K562 (cell line): ENCODE results near the gene TBL1X.

Source experiments
- EP300 ChIP-seq: IDR thresholded peaks from 2 replicates; pipeline ENCODE4 v1.6.1; 2012; ENCODE audit warnings: low read length, improper control_type of control experiment
- TF ChIP-seq, protein P1 (sequence below), 3 experiments: IDR thresholded peaks in 2 of 3; conservative IDR thresholded peaks in 1 of 3; 2 replicates each; pipeline ENCODE4 v1.5.1; 2011 to 2012; ENCODE audit warnings: low read length in 3 of 3, mild to moderate bottlenecking in 3 of 3, control low read depth in 2 of 3, improper control_type of control experiment in 1 of 3, inconsistent platforms in 1 of 3, low read depth in 1 of 3, mixed read lengths in 1 of 3, moderate library complexity in 1 of 3; ENCODE audit not compliant: insufficient read depth in 2 of 3
- TF ChIP-seq, protein P2 (sequence below), 2 experiments: fragments of 200-800 bp in 1 of 2; sonication (Bioruptor generic) in 1 of 2; sonication (generic) in 1 of 2; formaldehyde crosslinking in 1 of 2; IDR thresholded peaks in 1 of 2; conservative IDR thresholded peaks in 1 of 2; 2 replicates each; pipeline versions ENCODE4 v1.5.0 to v1.6.1; 2016 to 2020; ENCODE audit warnings: missing compliant biosample characterization in 1 of 2, missing genetic modification characterization in 1 of 2, missing genetic modification reagents in 1 of 2

DNA sequence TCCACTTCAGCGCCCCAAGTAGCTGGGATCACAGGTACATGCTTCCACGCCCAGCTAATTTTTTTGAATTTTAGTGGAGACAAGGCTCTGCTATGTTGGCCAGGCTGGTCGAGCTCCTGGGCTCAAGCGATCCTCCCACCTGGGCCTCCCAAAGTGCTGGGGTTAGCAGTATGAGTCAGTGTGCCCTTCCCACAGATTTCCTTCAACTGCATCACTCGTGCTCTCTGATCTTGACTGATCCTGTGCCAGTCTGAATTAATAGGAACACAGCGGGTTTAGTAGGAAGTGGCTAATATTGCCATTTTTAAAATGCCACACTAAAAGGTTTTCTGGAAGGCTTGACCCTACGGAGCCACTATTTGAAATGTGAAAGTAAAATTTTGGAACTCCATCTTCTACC, 317.1 kb downstream of the TBL1X start:
- TF ChIP-seq, protein P1, sequence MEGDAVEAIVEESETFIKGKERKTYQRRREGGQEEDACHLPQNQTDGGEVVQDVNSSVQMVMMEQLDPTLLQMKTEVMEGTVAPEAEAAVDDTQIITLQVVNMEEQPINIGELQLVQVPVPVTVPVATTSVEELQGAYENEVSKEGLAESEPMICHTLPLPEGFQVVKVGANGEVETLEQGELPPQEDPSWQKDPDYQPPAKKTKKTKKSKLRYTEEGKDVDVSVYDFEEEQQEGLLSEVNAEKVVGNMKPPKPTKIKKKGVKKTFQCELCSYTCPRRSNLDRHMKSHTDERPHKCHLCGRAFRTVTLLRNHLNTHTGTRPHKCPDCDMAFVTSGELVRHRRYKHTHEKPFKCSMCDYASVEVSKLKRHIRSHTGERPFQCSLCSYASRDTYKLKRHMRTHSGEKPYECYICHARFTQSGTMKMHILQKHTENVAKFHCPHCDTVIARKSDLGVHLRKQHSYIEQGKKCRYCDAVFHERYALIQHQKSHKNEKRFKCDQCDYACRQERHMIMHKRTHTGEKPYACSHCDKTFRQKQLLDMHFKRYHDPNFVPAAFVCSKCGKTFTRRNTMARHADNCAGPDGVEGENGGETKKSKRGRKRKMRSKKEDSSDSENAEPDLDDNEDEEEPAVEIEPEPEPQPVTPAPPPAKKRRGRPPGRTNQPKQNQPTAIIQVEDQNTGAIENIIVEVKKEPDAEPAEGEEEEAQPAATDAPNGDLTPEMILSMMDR (IDR thresholded peaks at IDR 0.05 in 2 of 3, conservative IDR thresholded peaks at IDR 0.05 in 1 of 3; ENCODE audit: insufficient read depth in 2 of 3, low read depth in 1 of 3, low read length in 3 of 3): no peak
- TF ChIP-seq, protein P2, sequence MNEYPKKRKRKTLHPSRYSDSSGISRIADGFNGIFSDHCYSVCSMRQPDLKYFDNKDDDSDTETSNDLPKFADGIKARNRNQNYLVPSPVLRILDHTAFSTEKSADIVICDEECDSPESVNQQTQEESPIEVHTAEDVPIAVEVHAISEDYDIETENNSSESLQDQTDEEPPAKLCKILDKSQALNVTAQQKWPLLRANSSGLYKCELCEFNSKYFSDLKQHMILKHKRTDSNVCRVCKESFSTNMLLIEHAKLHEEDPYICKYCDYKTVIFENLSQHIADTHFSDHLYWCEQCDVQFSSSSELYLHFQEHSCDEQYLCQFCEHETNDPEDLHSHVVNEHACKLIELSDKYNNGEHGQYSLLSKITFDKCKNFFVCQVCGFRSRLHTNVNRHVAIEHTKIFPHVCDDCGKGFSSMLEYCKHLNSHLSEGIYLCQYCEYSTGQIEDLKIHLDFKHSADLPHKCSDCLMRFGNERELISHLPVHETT (CRISPR knock-in tag; conservative IDR thresholded peaks at IDR 0.05 in 1 of 2, IDR thresholded peaks at IDR 0.05 in 1 of 2): no peak
- TF ChIP-seq EP300: no peak
